DND-41 (cell line): Measurements from ENCODE around the gene ULBP1.

Source experiments
- CTCF ChIP-seq: IDR thresholded peaks from 2 replicates; pipeline ENCODE4 v1.5.1; 2012; ENCODE audit warnings: borderline replicate concordance, low read length, moderate library complexity, mild to moderate bottlenecking; ENCODE audit not compliant: poor library complexity, severe bottlenecking; ENCODE audit errors: extremely low read depth
- EZH2 ChIP-seq: IDR thresholded peaks from 3 replicates; pipeline ENCODE4 v1.6.1; 2012; ENCODE audit warnings: borderline replicate concordance, low read depth, mild to moderate bottlenecking, moderate library complexity, low read length, inconsistent platforms; ENCODE audit not compliant: severe bottlenecking

- TF ChIP-seq CTCF (no peak), EZH2 (no peak)
Observed at GRCh38 chr6:149933036-149933435, 30.7 kb upstream of the ULBP1 start.
